Activated CD4-positive, alpha-beta T cell treated with anti-CD3 and anti-CD28 coated beads, Interleukin-2, Interleukin-4, amounts not matched to agents 100 ng/mL and 50 ng/mL, durations not matched to agents 16 hours and 8 hours (primary cell): ENCODE measurements around the gene LCLAT1.

Source experiments
- DNase-seq: peaks from one replicate; pipeline ENCODE4 v3.0.0-alpha.2; 2020; ENCODE audit warnings: low spot score

LCLAT1 gene

DNA sequence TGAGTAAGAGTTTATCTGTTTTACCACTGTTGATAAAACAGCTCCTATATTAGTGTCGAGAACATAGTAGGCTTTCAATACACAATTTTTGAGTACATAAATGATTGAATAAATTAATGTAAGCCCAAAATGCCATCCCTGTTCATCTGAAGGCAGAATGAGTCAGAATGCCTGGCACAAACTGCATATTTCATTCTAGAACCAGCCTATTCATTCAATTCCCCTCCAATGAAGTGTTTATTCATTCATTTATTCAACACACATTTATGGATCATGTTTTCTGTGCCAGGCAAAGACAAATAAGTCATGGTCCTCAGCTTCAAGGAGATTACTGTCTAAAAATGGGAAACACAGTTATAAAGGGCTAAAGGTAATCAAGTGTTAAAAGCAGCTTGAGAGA, 22.8 kb upstream of the LCLAT1 start:
- DNase-seq: no peak

DNA sequence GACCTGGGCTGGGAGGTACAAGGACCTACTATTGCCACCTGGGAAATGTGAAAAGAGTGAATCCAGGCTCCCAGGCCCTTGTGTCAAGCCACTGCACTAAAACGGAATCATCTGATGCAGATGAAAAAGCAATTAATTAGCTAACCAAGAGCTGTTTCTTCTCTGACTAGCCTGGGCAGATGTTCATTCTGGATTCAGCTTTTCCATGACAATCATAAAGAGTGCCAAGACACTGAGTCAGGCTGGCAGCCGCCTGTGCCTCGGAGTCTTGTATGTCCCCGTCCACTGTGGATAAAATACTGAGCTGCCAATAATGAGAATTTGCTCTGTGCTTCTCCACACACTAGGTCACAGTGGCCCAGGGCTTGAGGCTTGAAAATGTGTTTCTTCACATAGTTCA, 21.7 kb upstream of the LCLAT1 start:
- no peak for DNase-seq

DNA sequence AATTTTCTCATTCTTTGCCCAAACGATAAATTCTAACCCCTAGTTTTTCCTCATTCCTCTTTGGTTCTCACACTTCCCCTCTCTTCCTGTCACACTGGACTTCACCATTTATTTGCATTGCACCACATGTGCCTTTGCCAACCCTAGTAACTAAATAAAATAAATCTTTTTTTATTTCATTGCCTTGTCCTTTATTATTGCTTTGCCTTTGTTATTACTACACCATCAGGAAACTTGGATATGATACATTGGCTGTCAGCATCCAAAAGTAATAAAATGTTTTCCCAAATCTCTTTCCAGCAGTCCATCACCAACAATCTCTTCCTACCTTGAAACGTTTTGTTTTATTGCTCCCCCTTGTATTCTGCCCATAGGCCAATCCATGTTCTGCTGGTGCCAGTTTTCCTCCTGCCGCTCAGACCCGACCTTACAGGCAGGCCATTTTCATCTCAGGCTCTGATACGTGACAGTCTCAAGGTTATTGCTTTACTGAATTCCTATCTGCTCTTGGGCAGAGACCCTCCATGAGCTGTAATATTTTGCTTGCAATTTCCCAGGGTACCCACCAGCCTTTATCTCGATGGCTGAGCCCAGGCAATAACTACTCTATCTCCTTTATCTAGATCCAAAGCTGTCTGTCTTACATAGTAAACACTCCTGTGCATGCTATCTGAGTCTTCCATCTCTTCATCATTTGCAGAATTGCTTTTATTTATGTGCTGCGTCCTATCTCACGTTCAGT, 19.3 kb upstream of the LCLAT1 start:
- DNase-seq: no peak

DNA sequence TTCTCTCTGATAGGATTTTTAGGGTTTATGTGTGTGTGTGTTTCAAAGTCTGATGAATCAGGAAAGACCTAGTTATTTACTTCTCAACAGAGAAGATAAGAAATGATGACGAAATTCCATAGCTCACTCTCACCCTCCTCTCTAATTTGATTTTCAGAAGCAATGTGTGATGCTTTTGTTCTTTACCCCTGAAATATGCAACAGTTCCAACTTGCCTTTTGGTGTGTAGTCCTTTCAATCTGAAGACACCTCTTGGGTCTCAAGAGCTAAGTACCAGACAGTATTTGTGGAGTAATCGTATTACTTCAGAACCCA, 18.7 kb upstream of the LCLAT1 start:
- DNase-seq: no peak

DNA sequence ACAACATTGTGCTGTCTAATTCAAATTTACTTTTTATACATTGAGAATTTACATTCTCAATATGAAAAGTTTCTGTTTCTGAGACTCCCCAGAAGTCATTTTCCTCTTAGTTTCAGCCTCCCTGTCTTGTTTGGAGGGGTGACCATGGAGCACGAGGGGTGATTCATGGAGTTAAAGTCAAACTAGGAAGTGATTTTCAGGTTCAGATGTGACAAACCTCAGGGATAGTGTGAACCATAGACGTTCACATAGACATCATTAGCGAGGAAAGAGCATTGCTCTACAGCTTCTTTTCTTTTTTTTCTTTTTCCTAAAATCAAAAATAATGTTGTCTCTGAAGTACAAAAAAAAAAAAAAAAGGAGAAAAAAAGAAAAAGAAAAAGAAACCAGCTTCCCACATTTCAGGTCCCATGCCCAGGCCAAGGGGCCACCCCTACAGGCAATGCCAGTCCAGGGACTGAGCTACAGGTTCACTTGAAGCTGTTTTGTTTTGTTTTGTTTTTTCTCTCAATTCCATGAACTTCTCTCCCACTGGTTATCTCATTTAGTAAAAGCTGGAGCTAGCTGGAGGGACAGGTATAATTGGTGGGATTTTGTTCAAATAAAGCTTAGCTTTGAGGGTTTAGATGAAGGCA, 18.1 kb upstream of the LCLAT1 start:
- no peak for DNase-seq

DNA sequence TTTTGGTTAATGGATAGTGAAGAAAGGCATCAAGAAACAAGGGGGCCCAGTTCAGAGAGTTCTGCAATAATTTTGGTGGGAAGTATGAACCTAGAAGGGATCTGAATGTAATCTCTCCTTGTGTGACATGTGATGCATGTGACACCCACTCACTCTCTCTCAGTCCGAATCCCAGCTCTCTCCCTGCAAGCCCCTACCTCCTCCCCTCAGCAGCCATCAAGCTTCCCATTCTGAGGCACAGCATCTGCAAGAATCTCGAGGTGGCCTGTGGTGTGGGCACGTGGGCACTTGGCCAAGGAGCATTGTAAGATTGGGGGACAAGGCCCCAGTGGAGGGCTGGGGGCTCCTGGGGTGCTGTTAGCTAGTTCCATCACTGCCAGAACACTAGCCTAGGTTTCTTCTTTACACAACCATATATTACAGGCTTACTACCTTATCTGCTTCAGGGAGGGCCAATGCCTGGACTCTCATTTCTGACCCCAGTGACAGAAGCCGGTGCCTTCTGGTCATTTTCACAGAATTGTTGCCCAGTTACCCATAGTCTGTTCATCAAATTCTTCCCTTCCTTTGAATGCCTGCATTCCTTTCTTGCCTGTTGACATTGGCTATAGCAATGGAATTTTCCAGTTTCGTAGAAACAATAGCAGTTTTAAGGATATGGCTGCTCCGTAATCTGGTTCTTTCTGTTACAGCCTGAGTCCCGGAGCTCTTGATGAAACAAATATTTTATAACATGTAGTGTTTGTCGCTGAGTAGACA, 13.3 kb upstream of the LCLAT1 start:
- DNase-seq: no peak

DNA sequence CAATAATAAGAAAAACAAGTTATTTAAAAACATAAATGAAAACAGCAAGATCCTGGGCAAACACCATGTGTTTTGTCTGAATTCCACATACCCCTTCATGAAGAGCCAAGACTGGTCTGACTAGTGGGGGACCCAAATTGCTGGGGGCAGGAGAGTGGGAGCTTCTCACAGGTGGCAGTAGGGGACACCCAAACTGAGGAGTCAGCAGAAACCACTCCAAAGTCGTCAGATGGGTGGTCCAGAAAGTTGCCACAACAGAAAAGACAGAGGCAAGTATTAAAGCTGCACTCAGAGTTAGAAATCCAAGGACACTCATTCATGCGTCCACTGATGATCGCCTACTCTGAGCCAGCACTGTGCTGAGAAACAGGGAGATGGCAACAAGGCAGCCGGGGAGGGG, 12.3 kb upstream of the LCLAT1 start:
- no peak for DNase-seq

DNA sequence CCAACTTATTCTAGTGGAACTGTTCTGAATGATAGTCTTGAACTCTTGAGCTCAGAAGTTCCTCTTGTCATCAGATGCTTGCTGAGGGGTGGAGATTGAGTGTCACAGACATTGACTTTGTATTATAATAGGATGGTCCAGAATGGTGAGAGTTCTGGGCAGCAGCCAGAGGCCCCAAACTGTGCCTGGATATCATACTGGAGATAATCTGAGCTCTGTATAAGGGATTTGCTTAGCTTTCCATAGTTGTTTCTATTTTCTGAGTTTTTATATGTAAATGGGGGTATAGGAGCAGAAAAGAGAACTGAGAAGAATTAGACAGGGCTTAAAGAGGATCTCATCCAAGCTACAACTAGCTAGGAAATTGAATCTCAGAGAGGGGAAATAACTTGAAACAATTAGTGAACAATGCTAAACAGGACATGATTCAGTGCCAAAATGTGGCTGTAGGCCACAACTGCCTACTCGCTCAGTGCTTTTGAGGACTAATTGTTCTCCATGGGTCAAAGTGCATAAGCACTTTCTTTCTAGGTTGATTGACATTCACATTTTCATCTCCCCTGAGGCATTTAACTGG, 10.1 kb upstream of the LCLAT1 start:
- no peak for DNase-seq

DNA sequence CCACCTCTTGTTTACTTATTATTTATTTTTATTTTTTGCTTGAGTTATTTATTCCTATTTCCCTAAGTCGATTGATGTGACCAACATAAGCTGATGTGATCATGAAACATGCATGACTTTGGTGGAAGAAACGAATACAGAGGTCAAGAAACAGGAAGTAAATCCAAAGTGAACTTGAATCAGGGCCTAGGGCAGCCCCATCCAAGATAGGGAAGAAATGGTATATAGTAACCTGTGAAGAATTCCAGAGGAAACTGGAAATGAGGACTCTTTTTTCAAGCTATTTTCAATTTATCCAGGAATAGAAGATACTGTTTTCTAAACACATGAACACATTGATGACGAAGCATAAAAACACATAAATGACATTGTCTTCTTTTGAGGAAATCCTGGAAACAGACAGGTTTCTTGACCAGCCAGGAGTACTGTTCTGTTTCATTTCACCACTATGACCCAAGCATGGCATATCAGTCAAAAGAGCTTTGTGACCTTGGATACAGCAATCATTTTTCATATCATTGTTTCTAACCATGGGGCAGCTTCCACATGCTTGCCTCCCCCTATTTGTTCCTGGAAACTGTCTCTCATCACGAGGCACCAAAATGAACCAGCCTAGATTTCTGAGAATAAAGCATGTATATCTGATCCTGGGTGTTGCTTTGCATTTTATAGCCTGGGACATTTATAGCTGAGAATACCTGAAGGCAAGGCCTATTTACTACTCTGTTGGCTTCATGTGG, 9.1 kb upstream of the LCLAT1 start:
- no peak for DNase-seq

DNA sequence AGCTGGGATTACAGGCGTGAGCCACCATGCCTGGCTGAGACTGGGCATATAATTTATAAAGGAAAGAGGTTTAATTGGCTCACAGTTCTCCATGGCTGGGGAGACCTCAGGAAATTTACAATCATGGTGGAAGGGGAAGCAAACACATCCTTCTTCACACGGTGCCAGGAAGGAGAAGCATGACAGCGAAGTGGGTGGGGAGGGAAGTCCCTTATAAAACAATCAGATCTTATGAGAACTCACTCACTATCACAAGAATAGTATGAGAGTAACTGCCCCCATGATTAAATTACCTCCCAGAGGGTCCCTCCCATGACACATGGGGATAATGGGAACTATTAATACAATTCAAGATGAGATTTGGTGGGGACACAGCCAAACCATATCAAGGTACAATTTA, 7.8 kb upstream of the LCLAT1 start:
- no peak for DNase-seq

DNA sequence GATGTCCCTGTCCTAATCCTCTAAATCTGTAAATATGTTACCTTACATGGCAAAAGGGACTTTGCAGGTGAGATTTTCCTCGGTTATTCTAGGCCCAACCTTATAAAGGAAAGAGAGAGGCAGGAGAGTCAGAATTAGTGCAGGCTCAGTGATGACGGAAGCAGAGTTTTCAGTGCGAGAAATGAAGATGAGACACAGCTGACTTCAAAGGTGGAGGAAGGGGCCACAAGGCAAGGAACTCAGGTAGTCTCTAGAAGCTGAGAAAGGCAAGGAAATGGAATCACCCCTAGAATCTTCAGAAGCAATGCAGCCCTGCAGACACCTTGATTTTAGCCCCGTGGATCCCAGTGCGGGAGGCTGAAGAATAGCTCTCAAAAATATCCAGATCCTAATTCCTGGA, 7.2 kb upstream of the LCLAT1 start:
- DNase-seq: no peak

DNA sequence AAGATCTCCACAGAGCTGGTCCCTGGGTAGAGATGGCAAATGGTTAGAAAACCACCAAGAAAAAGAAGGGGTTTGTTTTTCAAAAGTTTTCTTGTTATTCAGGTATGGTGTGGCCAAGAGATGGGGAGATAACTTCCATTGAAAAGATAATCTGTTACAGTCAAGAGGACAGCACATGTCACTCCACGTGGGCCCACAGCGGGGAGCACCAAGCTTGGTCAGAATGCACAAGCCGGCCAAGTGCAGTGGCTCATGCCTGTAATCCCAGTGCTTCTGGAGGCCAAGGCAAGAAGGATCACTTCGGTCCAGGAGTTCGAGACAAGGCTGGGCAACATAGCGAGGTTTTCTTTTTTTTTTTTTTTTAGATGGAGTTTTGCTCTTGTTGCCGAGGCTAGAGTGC, 6.0 kb upstream of the LCLAT1 start:
- DNase-seq: no peak

DNA sequence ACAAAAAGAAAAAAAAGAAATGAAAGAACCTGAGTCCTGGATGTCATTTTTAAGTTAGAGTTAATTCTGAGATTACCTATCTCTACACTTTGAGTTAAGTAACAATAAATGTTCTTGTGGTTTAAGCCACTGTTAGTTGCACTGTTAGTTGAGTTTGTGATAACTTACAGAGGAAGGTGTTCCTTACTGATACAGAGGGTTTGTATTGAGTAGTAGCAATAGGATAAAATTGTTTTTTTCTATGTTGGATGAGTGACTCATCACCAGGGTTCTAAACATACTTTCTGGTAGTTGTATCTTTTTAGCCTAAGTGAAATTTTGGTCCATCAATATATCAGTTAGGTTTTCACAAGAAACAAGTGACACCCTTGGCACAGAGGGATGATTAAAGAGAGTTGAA, 4.0 kb upstream of the LCLAT1 start:
- DNase-seq: no peak

DNA sequence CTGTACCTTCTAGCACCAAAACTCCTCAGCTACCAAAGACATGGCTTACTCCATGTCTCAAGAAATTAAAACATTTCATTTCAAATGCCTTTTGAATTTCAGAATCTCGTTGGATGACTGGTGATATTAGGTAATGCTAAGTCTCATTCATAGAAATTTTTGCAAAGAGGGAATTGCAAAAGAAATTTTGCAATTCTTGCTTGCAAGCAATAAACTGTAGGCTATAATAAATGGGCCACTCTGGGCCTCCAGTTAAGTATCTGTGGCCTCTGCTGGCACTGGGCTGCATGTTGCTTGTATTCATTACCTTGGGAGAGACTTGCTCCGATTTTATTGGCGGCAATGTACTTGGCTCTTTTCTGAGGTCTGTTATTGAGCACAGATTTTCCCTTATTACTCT, 2.8 kb upstream of the LCLAT1 start:
- DNase-seq: no peak

DNA sequence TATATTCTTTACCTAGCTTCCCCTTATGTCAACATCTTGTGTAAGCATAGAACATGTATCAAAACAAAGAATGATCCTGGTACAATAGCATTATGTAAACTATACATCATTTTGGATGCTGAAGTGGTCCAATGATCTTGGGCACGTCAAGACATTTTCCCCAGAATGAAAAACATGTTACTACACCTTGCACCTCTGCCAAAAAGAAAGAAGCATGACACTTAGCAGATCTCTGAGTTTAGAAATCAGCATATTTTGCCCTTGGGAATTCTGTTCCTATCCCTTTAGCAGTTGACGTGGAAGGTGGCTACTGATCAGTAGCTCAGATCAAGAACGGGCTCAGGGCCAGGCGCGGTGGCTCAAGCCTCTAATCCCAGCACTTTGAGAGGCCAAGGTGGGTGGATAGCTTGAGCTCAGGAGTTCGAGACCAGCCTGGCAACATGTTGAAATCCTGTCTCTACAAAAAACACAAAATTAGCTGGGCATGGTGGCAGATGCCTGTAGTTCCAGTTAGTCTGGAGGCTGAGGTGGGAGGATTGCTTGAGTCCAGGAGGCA, 1.7 kb upstream of the LCLAT1 start:
- no peak for DNase-seq

DNA sequence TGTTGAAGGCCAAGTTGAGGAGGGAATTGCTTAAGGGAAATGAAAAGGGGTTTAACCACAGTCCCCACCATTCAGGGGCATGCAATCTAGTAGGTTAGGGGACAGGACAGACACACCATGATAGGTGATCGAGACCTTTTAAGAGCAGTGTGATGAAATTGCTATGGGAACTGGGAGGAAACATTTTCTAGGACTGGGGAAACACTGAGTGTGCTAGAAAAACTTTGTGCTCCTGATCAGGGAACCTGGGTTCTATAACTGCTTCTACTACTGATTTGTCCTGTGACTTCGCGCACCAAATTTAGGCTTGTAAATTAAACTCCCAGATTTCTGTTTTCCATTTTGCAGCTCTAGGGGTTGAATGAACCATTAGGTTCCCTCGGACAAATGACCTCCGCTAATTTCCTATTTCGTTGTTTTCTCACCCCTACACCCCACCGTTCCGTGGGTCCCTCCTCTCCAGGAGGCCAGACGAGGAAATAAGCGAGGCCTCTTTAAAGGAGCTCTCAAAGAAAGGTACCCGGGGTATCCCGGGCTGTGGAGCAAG, 371 bp upstream of the LCLAT1 start:
- DNase-seq: no peak

DNA sequence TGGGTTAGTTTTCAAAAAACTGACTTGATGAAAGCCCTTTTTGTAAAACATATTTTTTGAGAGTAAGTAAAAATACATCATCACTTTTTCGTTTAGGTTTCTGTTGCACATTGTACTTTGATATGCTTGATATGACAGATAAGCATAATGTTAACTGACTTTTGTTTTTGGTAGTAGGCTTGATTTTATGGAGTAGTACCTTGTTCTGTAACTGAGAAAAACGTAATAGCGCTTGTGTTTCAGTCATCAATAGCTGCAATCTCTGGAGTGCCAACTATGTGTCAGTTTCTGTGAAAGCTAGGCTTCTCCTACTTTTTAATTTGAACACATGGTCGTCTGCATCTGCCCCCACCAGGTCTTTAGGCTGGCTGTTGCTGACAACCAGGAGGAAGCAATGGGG, 1.3 kb downstream of the LCLAT1 start:
- DNase-seq: no peak

DNA sequence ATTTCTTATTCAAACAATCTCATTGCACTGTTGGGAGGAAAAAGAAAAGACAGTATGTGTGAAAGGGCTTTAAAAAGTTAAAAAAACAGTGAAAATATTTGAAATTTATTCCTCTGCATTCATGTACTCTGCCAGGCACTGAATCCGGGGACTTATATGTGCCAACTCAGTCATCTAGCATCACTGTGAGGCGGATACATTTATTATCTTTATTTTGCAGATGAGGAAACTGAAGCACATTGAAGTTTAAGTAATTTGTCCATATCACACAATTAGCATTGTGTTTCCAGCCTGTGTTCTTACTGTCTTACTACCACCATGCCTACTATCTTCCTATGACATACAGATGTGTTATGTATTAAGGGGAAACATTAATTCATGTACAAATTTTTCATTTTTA, 1.8 kb downstream of the LCLAT1 start:
- no peak for DNase-seq

DNA sequence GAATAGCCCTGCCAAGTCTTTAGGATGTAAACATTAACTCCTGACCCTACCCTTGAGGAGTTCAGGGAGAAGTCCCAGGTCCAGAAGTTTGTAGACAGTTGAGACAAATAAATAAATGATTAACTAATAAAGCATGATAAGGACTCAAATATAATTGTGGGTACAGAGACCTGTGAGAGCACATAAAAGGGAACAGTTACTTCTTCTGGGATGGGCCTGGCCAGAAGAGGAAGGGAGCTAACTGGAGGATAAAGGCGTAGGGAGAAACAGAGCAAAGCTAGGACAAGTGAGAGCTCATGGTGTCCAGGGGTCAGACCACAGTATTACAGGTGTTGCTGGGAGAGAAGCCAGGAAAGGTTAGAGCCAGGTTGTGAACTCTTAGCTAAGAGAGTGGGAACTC, 3.0 kb downstream of the LCLAT1 start:
- DNase-seq: no peak

DNA sequence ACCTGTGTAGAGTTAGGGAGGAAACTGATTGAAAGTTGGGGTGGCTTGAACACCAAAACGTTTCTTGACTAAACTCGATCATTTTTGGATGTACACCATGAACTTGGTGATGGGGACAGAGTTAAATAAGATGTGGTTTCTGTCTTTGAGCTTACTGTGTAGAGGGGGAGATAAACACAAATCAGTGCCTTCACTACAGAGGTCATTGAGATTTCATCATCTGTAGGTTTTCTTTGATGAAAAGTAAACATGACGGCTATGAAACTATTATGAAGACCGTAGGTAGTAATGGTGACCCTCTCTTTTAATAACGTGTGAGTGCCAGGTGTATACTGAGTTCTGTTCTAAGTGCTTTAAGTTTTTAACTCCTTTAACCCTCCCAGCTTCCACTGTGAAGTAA, 6.5 kb downstream of the LCLAT1 start:
- DNase-seq: no peak

DNA sequence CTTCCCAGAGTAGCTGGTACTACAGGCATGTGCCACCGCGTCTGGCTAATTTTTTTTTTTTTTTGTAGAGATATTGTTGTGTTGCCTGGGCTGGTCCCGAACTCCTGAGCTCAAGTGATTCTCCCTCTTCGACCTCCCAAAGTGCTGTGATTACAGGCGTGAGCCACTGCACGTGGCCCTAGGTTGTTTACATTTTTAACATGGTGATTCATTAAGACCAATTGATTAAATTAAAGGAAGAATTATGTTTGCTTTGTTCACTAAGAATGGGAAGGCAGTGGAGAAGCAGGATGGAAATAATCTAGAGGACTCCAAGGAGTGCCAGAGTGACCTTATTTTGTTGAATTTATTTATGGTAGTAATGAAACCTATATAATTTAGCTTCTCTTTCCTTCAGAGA, 7.5 kb downstream of the LCLAT1 start:
- no peak for DNase-seq
